GM19372 (cell line): ENCODE measurements around the gene IWS1.
"Not testable (repeated sequence)": the region's sequence is repeated elsewhere in the genome, so short reads cannot be mapped to it uniquely, and the experiment has no call there.

ENCODE experiments used
- ATAC-seq: cut with Tn5 transposase; IDR thresholded peaks from one replicate; pipeline ENCODE4 v1.9.1; 2021; ENCODE audit warnings: mild to moderate bottlenecking, low read depth, moderate library complexity; ENCODE audit not compliant: unreplicated experiment

IWS1 gene

GRCh38 chr2:127530245-127531140 is 4.2 kb upstream of the IWS1 start:
- ATAC-seq: no peak

- not testable (repeated sequence) for ATAC-seq
These were observed 3.1 kb upstream of the IWS1 start for GRCh38 chr2:127529416-127529815.

GRCh38 chr2:127528487-127528886 is 2.2 kb upstream of the IWS1 start:
- ATAC-seq: no peak

GRCh38 chr2:127527001-127527804 is 914 bp upstream of the IWS1 start:
- ATAC-seq: peak; percentile 24

- ATAC-seq: no peak
These were observed 578 bp downstream of the IWS1 start for GRCh38 chr2:127525691-127526131.

- ATAC-seq: not testable (repeated sequence)
These were observed 2.0 kb downstream of the IWS1 start for GRCh38 chr2:127524198-127524834.

GRCh38 chr2:127523269-127523939 is 2.9 kb downstream of the IWS1 start:
- ATAC-seq: no peak

- ATAC-seq: no peak
These were observed 5.9 kb downstream of the IWS1 start for GRCh38 chr2:127520424-127520823.

- no peak for ATAC-seq
These were observed 8.8 kb downstream of the IWS1 start for GRCh38 chr2:127517465-127517864.

GRCh38 chr2:127516041-127516762 is 10.1 kb downstream of the IWS1 start:
- ATAC-seq: no peak

- ATAC-seq: no peak
These were observed 10.8 kb downstream of the IWS1 start for GRCh38 chr2:127515383-127515915.

GRCh38 chr2:127514485-127514884 is 11.8 kb downstream of the IWS1 start:
- ATAC-seq: no peak

GRCh38 chr2:127514076-127514475 is 12.2 kb downstream of the IWS1 start:
- no peak for ATAC-seq

GRCh38 chr2:127512362-127512761 is 13.9 kb downstream of the IWS1 start:
- no peak for ATAC-seq

- no peak for ATAC-seq
These were observed 14.4 kb downstream of the IWS1 start for GRCh38 chr2:127511917-127512316.

- ATAC-seq: no peak
These were observed 15.1 kb downstream of the IWS1 start for GRCh38 chr2:127511090-127511695.

GRCh38 chr2:127510073-127510472 is 16.2 kb downstream of the IWS1 start:
- ATAC-seq: no peak

- ATAC-seq: no peak
These were observed 17.7 kb downstream of the IWS1 start for GRCh38 chr2:127508631-127509034.

GRCh38 chr2:127508023-127508630 is 18.2 kb downstream of the IWS1 start:
- no peak for ATAC-seq
